ENCODE data around the gene PLCD3.

The PLCD3 gene

DNA sequence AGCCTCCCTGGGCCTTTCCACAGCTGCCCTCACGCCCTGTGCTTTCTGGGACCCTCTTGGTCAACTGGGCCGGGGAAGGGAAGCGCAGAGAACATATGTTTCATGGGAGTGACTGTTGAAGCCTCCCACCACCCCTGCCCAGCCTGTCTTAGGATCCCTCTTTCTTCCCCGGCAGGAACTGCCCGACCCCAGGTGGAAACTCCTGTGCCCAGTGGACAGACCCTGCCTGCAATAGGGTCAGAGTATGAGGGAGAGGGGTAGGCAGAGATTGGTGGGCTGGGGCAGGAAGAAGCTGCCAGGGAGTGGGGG, 39.9 kb upstream of the PLCD3 start:
- TF ChIP-seq REST (IDR thresholded peaks at IDR 0.05; ENCODE audit: insufficient read depth in 1 of 2, low read depth in 2 of 2, low read length in 2 of 2) (no peak), FOXP2 (optimal IDR thresholded peaks at IDR 0.05; ENCODE audit: borderline replicate concordance, extremely low read depth, extremely low read length, insufficient read depth) (no peak), SIN3A (IDR thresholded peaks at IDR 0.05; ENCODE audit: borderline replicate concordance, insufficient read depth, low read length) (no peak), POLR2AphosphoS5 (IDR thresholded peaks at IDR 0.05; ENCODE audit: low read depth, low read length) (no peak), TAF1 (IDR thresholded peaks at IDR 0.05; ENCODE audit: borderline replicate concordance, insufficient read depth, low read length) (no peak)

DNA sequence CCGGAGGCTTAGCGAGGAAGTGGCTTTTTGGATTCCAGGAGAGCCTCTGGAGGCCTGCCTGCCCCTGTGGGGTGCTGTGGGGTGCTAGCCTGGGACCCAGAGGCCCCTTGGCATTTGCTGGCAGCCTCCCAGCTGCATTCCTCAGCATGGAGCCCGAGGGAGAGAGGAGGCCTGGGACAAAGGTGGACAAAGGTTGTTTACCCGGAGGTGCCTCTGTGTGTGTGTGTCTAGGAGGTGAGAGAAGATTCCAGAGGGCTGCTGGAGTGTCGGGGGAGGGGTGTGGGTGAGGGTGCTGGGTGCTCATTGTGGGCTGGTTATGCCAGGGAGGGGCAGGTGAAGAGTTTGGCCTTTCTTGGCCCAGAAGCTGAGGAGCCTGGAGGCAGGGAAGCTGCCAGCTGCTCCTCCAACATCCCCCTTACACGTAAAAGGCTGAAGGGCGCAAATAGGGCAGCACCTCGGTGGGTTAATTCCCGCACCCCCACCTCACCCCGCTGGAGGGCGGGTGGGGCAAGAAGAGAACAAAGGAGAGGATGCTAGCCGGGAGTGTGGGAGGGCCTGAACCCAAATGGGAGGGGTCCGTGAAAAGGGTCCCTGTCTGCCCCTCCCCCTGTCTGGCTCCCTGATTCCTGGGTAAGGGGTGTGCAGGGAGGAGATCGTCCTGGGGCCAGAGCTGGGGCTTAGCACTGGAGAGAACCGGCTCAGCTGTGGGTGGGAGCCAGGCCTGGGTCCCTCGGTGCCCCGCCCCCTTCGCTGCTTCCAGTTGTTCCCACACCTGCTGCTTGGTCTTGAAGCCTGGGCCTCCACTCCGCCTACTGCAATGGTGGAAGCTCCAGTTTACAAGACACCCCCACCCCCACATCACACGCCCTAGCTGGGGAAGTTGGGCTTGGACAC, 39.3 kb upstream of the PLCD3 start:
- TF ChIP-seq TAF1 (IDR thresholded peaks at IDR 0.05; ENCODE audit: borderline replicate concordance, insufficient read depth, low read length), result no peak
- TF ChIP-seq REST (IDR thresholded peaks at IDR 0.05; ENCODE audit: insufficient read depth in 1 of 2, low read depth in 2 of 2, low read length in 2 of 2), result no peak
- TF ChIP-seq SIN3A (IDR thresholded peaks at IDR 0.05; ENCODE audit: borderline replicate concordance, insufficient read depth, low read length), result no peak
- no peak for TF ChIP-seq POLR2AphosphoS5 (IDR thresholded peaks at IDR 0.05; ENCODE audit: low read depth, low read length)
- no peak for TF ChIP-seq FOXP2 (optimal IDR thresholded peaks at IDR 0.05; ENCODE audit: borderline replicate concordance, extremely low read depth, extremely low read length, insufficient read depth)

DNA sequence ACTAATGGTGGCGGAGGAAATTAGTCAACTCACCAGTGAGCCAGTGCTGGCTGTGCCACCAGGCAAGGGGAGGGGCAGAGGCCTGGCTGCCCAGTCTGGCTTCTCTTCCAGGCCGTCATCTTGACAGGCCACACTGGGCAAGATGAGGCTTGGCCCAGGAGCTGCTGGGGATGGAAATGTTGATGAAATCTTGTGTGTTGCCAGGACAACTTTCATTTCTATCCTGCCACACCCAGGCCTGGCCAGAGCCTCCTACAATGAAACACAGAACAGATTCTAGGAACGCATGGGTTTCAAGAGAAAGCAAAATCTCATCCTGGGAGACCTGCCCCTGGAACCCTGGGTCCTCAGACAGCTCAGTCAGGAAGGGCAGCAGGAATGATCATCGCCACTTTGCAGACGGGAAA, 38.6 kb upstream of the PLCD3 start:
- no peak for TF ChIP-seq TAF1 (IDR thresholded peaks at IDR 0.05; ENCODE audit: borderline replicate concordance, insufficient read depth, low read length)
- TF ChIP-seq FOXP2 (optimal IDR thresholded peaks at IDR 0.05; ENCODE audit: borderline replicate concordance, extremely low read depth, extremely low read length, insufficient read depth), result no peak
- no peak for TF ChIP-seq REST (IDR thresholded peaks at IDR 0.05; ENCODE audit: insufficient read depth in 1 of 2, low read depth in 2 of 2, low read length in 2 of 2)
- TF ChIP-seq POLR2AphosphoS5 (IDR thresholded peaks at IDR 0.05; ENCODE audit: low read depth, low read length), result no peak
- no peak for TF ChIP-seq SIN3A (IDR thresholded peaks at IDR 0.05; ENCODE audit: borderline replicate concordance, insufficient read depth, low read length)

- TF ChIP-seq TAF1 (IDR thresholded peaks at IDR 0.05; ENCODE audit: borderline replicate concordance, insufficient read depth, low read length), result no peak
- no peak for TF ChIP-seq REST (IDR thresholded peaks at IDR 0.05; ENCODE audit: insufficient read depth in 1 of 2, low read depth in 2 of 2, low read length in 2 of 2)
- no peak for TF ChIP-seq POLR2AphosphoS5 (IDR thresholded peaks at IDR 0.05; ENCODE audit: low read depth, low read length)
- TF ChIP-seq FOXP2 (optimal IDR thresholded peaks at IDR 0.05; ENCODE audit: borderline replicate concordance, extremely low read depth, extremely low read length, insufficient read depth), result no peak
- TF ChIP-seq SIN3A (IDR thresholded peaks at IDR 0.05; ENCODE audit: borderline replicate concordance, insufficient read depth, low read length), result no peak
These were observed 38.1 kb upstream of the PLCD3 start for GRCh38 chr17:45170280-45170930.

Data from PFSK-1 (cell line).